Breast epithelium (tissue), 4 donors: ENCODE data around the gene FGFR1OP2. TPM values are rescaled to one million over a fixed set of nuclear protein-coding genes. Genes with fewer than 3 reads are reported as not detected.

ENCODE experiments used
- DNase-seq, 2 donors: peaks; one replicate each; pipeline ENCODE4 v3.0.0-alpha.2; 2019; ENCODE audit warnings: low spot score in 2 of 2
- H3K27ac ChIP-seq, 2 donors: fragments of 200-600 bp; sonication (generic) in 1 of 2; one replicate each; pipeline ENCODE4 v1.5.1; 2016 to 2019; ENCODE audit warnings: mild to moderate bottlenecking in 1 of 2
- H3K27me3 ChIP-seq, 2 donors: fragments of 200-600 bp; sonication (generic) in 1 of 2; one replicate each; pipeline versions ENCODE4 v1.5.1 to v1.6.0; 2017 to 2019; ENCODE audit warnings: control low read depth in 1 of 2, mild to moderate bottlenecking in 1 of 2
- H3K36me3 ChIP-seq: fragments of 200-600 bp; one replicate; pipeline ENCODE4 v1.5.1; 2019
- H3K4me1 ChIP-seq, 2 donors: fragments of 200-600 bp; sonication (generic); one replicate each; pipeline ENCODE4 v1.5.1; 2016 to 2019; ENCODE audit warnings: control low read depth in 1 of 2
- H3K4me3 ChIP-seq, 3 donors: fragments of 200-600 bp; sonication (generic); 1 replicate in 2 of 3; 2 replicates in 1 of 3; pipeline ENCODE4 v1.5.1; 2016 to 2019; ENCODE audit warnings: mild to moderate bottlenecking in 3 of 3, moderate library complexity in 2 of 3
- H3K9me3 ChIP-seq, 2 donors: fragments of 200-600 bp; sonication (generic) in 1 of 2; one replicate each; pipeline ENCODE4 v1.5.1; 2016 to 2019; ENCODE audit warnings: control low read depth in 1 of 2
- CTCF ChIP-seq, 3 donors: fragments of 450-650 bp; IDR thresholded peaks; one replicate each; pipeline ENCODE4 v1.5.1; 2016 to 2017; ENCODE audit warnings: antibody characterized with exemption in 3 of 3, mild to moderate bottlenecking in 3 of 3, moderate library complexity in 3 of 3
- POLR2A ChIP-seq: fragments of 450-650 bp; IDR thresholded peaks from one replicate; pipeline ENCODE4 v1.6.1; 2016; ENCODE audit warnings: antibody characterized with exemption, mild to moderate bottlenecking, moderate library complexity
- POLR2AphosphoS5 ChIP-seq, 3 donors: sonication (generic); formaldehyde crosslinking; IDR thresholded peaks; one replicate each; pipeline ENCODE4 v1.6.1; 2017; ENCODE audit warnings: antibody characterized with exemption in 3 of 3
- intact Hi-C: fragments of 100-400 bp; cut with DNase I; formaldehyde crosslinking; loops from one replicate; pipeline ENCODE4 v1.15.1; 2023; ENCODE audit warnings: low total_unique reads
- total RNA-seq, 3 donors: library from RNA; depleted of rRNA; stranded (reverse); fragments of >200 nt; gene quantifications; one replicate each; pipeline ENCODE4 v1.1.0, GENCODE V29; 2016

The FGFR1OP2 gene
- total RNA-seq, 3 donors from 2014 or later, result 87.8 to 111 (median 92.5) TPM

GRCh38 chr12:26906024-26906423 lies 32.2 kb upstream of the FGFR1OP2 start:
- no peaks in the 10 kb centered on the region for H3K4me1 ChIP-seq
- no peaks in the 10 kb centered on the region for H3K27me3 ChIP-seq
- no peak for TF ChIP-seq POLR2A
- TF ChIP-seq CTCF (IDR thresholded peaks at IDR 0.05), result no peak
- TF ChIP-seq POLR2AphosphoS5 (IDR thresholded peaks at IDR 0.05), result no peak
- H3K9me3 ChIP-seq, result peaks cover 0 to 7% of the 10 kb centered on the region in 2 donors
- peaks cover 7% of the 10 kb centered on the region for H3K36me3 ChIP-seq
- no peak overlapping the region for H3K4me3 ChIP-seq
- DNase-seq, result no peak
- intact Hi-C loops, result no loop called here
- H3K27ac ChIP-seq, result no peak overlapping the region

DNA sequence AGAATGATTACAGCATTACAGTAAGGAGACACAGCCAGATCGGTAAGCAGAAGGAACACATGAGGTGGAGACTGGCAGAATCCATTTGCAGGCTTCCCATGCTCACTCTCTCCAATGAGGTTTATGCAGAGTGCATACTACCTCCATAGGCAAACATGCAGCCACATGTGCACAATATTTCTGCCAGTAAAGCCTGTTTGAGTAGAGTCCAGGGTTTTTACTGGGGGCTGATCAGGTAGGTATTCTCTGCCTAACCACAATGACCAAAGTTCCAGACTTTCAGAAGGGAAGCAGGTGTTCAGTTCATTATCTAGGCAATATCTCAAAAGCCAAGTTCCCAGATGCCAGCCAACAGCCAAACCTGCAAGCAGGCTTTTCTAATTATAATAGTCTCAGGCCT lies 31.6 kb upstream of the FGFR1OP2 start:
- H3K4me3 ChIP-seq, result no peak overlapping the region
- intact Hi-C loops, result no loop called here
- no peaks in the 10 kb centered on the region for H3K27me3 ChIP-seq
- TF ChIP-seq CTCF (IDR thresholded peaks at IDR 0.05) (no peak), POLR2AphosphoS5 (IDR thresholded peaks at IDR 0.05) (no peak), POLR2A (no peak)
- DNase-seq, result no peak
- no peak overlapping the region for H3K27ac ChIP-seq
- no peaks in the 10 kb centered on the region for H3K4me1 ChIP-seq
- peaks cover 7% of the 10 kb centered on the region for H3K36me3 ChIP-seq
- peaks cover 0 to 7% of the 10 kb centered on the region in 2 donors for H3K9me3 ChIP-seq

GRCh38 chr12:26918321-26919215 lies 19.7 kb upstream of the FGFR1OP2 start:
- no peak for TF ChIP-seq POLR2AphosphoS5 (IDR thresholded peaks at IDR 0.05)
- peak in 1 of 3 donors; percentile 20 for TF ChIP-seq CTCF (IDR thresholded peaks at IDR 0.05)
- Histone ChIP-seq H3K4me1 (no peaks in the 10 kb centered on the region), H3K27ac (no peak overlapping the region), H3K4me3 (no peak overlapping the region), H3K9me3 (no peaks in the 10 kb centered on the region), H3K27me3 (no peaks in the 10 kb centered on the region), H3K36me3 (peaks cover 7% of the 10 kb centered on the region)
- intact Hi-C loops, result no loop called here
- DNase-seq, result no peak

GRCh38 chr12:26919216-26919555 lies 19.1 kb upstream of the FGFR1OP2 start:
- Histone ChIP-seq H3K4me3 (no peak overlapping the region), H3K9me3 (no peaks in the 10 kb centered on the region), H3K27ac (no peak overlapping the region), H3K4me1 (no peaks in the 10 kb centered on the region), H3K36me3 (peaks cover 7% of the 10 kb centered on the region), H3K27me3 (no peaks in the 10 kb centered on the region)
- TF ChIP-seq POLR2AphosphoS5 (IDR thresholded peaks at IDR 0.05) (no peak), POLR2A (no peak), CTCF (IDR thresholded peaks at IDR 0.05) (no peak)
- intact Hi-C loops, result no loop called here
- no peak for DNase-seq

DNA sequence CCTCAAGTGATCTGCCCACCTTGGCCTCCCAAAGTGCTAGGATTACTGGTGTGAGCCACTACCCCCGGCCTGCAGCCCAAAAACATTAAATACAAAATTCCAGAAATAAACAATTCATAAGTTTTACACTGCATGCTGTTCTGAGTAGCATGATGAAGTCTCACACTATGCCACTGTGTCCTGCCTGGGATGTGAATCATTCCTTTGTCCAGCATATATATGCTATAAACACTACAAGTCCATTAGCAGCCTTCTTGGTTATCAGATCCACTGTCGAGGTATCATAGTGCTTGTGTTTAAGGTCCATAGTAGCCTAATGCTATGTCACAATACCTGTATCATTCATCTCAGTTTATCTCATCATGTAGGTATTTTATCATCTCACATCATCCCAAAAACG lies 16.4 kb upstream of the FGFR1OP2 start:
- no peak overlapping the region for H3K4me3 ChIP-seq

More for the DNA sequence above, 16.4 kb upstream of the FGFR1OP2 start:
- TF ChIP-seq POLR2A (no peak), CTCF (IDR thresholded peaks at IDR 0.05) (no peak), POLR2AphosphoS5 (IDR thresholded peaks at IDR 0.05) (no peak)
- Histone ChIP-seq H3K27me3 (no peaks in the 10 kb centered on the region), H3K9me3 (no peaks in the 10 kb centered on the region), H3K36me3 (peaks cover 6% of the 10 kb centered on the region), H3K27ac (no peak overlapping the region), H3K4me1 (no peaks in the 10 kb centered on the region)
- intact Hi-C loops, result no loop called here
- no peak for DNase-seq
